Karpas-422 (cell line): ENCODE measurements around the gene DBNL. TPM values are rescaled to one million over a fixed set of nuclear protein-coding genes. Genes with fewer than 3 reads are reported as not detected.
A peak's percentile ranks its signal among the peaks of the same experiment; 100 is the strongest.
"Not testable (repeated sequence)": the region's sequence is repeated elsewhere in the genome, so short reads cannot be mapped to it uniquely, and the experiment has no call there.

ENCODE experiments used
- DNase-seq: peaks from one replicate; pipeline ENCODE4 v3.0.0-alpha.2; 2015
- H2AFZ ChIP-seq: fragments of 200-600 bp; sonication (generic); 2 replicates; pipeline ENCODE4 v1.6.1; 2014; ENCODE audit warnings: antibody characterized with exemption, low read length, mixed read lengths
- H3K27ac ChIP-seq: fragments of 200-600 bp; sonication (generic); 2 replicates; pipeline ENCODE4 v1.5.1; 2014; ENCODE audit warnings: mild to moderate bottlenecking, low read length, moderate library complexity
- H3K27me3 ChIP-seq: fragments of 200-600 bp; sonication (generic); 2 replicates; pipeline ENCODE4 v1.6.1; 2014; ENCODE audit warnings: low read length, mixed read lengths
- H3K36me3 ChIP-seq: fragments of 200-600 bp; sonication (generic); 2 replicates; pipeline ENCODE4 v1.6.1; 2014; ENCODE audit warnings: low read length, mixed read lengths; ENCODE audit not compliant: insufficient read depth
- H3K4me1 ChIP-seq: fragments of 200-600 bp; sonication (generic); 2 replicates; pipeline ENCODE4 v1.6.1; 2014; ENCODE audit warnings: mild to moderate bottlenecking, low read length, mixed read lengths
- H3K4me2 ChIP-seq: fragments of 200-600 bp; sonication (generic); 2 replicates; pipeline ENCODE4 v1.6.1; 2014; ENCODE audit warnings: low read length, low read depth, mild to moderate bottlenecking; ENCODE audit not compliant: poor library complexity, severe bottlenecking
- H3K4me3 ChIP-seq: fragments of 200-600 bp; sonication (generic); 2 replicates; pipeline ENCODE4 v1.5.1; 2014; ENCODE audit warnings: mild to moderate bottlenecking, antibody characterized with exemption, low read length, mixed read lengths
- H3K79me2 ChIP-seq: fragments of 200-600 bp; sonication (generic); 2 replicates; pipeline ENCODE4 v1.6.1; 2014; ENCODE audit warnings: mild to moderate bottlenecking, low read length, mixed read lengths
- H3K9ac ChIP-seq: fragments of 200-600 bp; sonication (generic); 2 replicates; pipeline ENCODE4 v1.6.0; 2014; ENCODE audit warnings: low read length
- H3K9me2 ChIP-seq: fragments of 200-600 bp; sonication (generic), shearing (Covaris generic); replicated peaks from 2 replicates; pipeline ENCODE4 v1.6.0; 2014; ENCODE audit warnings: mild to moderate bottlenecking, low read length, moderate library complexity; ENCODE audit not compliant: insufficient read depth
- H3K9me3 ChIP-seq: fragments of 300-700, 200-600 bp; sonication (generic); 2 replicates; pipeline ENCODE4 v1.6.1; 2014; ENCODE audit warnings: low read length, mixed read lengths
- H4K20me1 ChIP-seq: fragments of 200-600 bp; sonication (generic); 2 replicates; pipeline ENCODE4 v1.6.1; 2014; ENCODE audit warnings: mild to moderate bottlenecking, antibody characterized with exemption, low read length, low read depth; ENCODE audit not compliant: insufficient read depth
- total RNA-seq: library from RNA; depleted of rRNA; stranded (reverse); fragments of >200 nt; shearing (Covaris generic); gene quantifications from 2 replicates; pipeline ENCODE4 v1.2.3, GENCODE V29; 2014; ENCODE audit warnings: low replicate concordance

The DBNL gene
- total RNA-seq, 1 experiment from 2014 or later, result 116 TPM

GRCh38 chr7:44022796-44023467 lies 21.6 kb upstream of the DBNL start:
- not testable (repeated sequence) for H3K4me1 ChIP-seq, H3K36me3 ChIP-seq, H3K27me3 ChIP-seq, H3K4me3 ChIP-seq, H3K9me2 ChIP-seq, H3K9ac ChIP-seq, H3K27ac ChIP-seq, H3K4me2 ChIP-seq, H4K20me1 ChIP-seq, H2AFZ ChIP-seq, H3K9me3 ChIP-seq, DNase-seq
- H3K79me2 ChIP-seq, result peaks cover 10% of the 10 kb centered on the region

GRCh38 chr7:44029433-44029832 lies 15.1 kb upstream of the DBNL start:
- not testable (repeated sequence) for H3K36me3 ChIP-seq, H3K27ac ChIP-seq, H3K9ac ChIP-seq, H3K4me1 ChIP-seq, H3K27me3 ChIP-seq, H3K9me3 ChIP-seq, H3K4me2 ChIP-seq, H4K20me1 ChIP-seq, DNase-seq, H3K79me2 ChIP-seq, H2AFZ ChIP-seq, H3K4me3 ChIP-seq, H3K9me2 ChIP-seq

- H4K20me1 ChIP-seq, H3K27me3 ChIP-seq, DNase-seq, H3K79me2 ChIP-seq, H2AFZ ChIP-seq, H3K4me3 ChIP-seq, H3K36me3 ChIP-seq, H3K9me3 ChIP-seq, H3K4me1 ChIP-seq, H3K9ac ChIP-seq, H3K4me2 ChIP-seq, H3K27ac ChIP-seq, H3K9me2 ChIP-seq: not testable (repeated sequence)
These were observed 14.5 kb upstream of the DBNL start for GRCh38 chr7:44030029-44030428.

- H3K79me2 ChIP-seq, DNase-seq, H3K27me3 ChIP-seq, H3K4me3 ChIP-seq, H3K4me2 ChIP-seq, H3K9me3 ChIP-seq, H3K27ac ChIP-seq, H4K20me1 ChIP-seq, H3K9me2 ChIP-seq, H3K36me3 ChIP-seq, H3K9ac ChIP-seq, H2AFZ ChIP-seq, H3K4me1 ChIP-seq: not testable (repeated sequence)
These were observed 13.2 kb upstream of the DBNL start for GRCh38 chr7:44031319-44031718.

GRCh38 chr7:44032031-44032430 lies 12.5 kb upstream of the DBNL start:
- H3K4me1 ChIP-seq, H4K20me1 ChIP-seq, H2AFZ ChIP-seq, H3K4me3 ChIP-seq, H3K27me3 ChIP-seq, H3K9ac ChIP-seq, H3K27ac ChIP-seq, H3K36me3 ChIP-seq, H3K4me2 ChIP-seq, H3K9me3 ChIP-seq, H3K9me2 ChIP-seq, H3K79me2 ChIP-seq: not testable (repeated sequence)
- peak; percentile 24 for DNase-seq

GRCh38 chr7:44033971-44034844 lies 10.3 kb upstream of the DBNL start:
- H3K36me3 ChIP-seq, H2AFZ ChIP-seq, H3K4me1 ChIP-seq, H3K79me2 ChIP-seq, H3K9me3 ChIP-seq, H3K4me2 ChIP-seq, H3K27me3 ChIP-seq, H3K4me3 ChIP-seq, H3K27ac ChIP-seq, H3K9ac ChIP-seq, H4K20me1 ChIP-seq, H3K9me2 ChIP-seq: not testable (repeated sequence)
- peak; percentile 35 for DNase-seq

- H3K79me2 ChIP-seq, H3K27me3 ChIP-seq, H2AFZ ChIP-seq, H4K20me1 ChIP-seq, H3K9me3 ChIP-seq, H3K4me1 ChIP-seq, H3K9me2 ChIP-seq, H3K4me2 ChIP-seq, H3K4me3 ChIP-seq, H3K27ac ChIP-seq, H3K9ac ChIP-seq, H3K36me3 ChIP-seq: not testable (repeated sequence)
- DNase-seq, result peak; percentile 68
These were observed 8.1 kb upstream of the DBNL start for GRCh38 chr7:44036364-44036763.

- not testable (repeated sequence) for H3K4me1 ChIP-seq, H3K27me3 ChIP-seq, H2AFZ ChIP-seq, H3K4me3 ChIP-seq, H3K79me2 ChIP-seq, H3K27ac ChIP-seq, H3K36me3 ChIP-seq, H3K9me3 ChIP-seq, H3K4me2 ChIP-seq, H4K20me1 ChIP-seq, H3K9me2 ChIP-seq, H3K9ac ChIP-seq
- peak; percentile 15 for DNase-seq
These were observed 6.6 kb upstream of the DBNL start for GRCh38 chr7:44037951-44038350.
